ENCODE results near the gene POLK. TPM values are rescaled to one million over a fixed set of nuclear protein-coding genes. Genes with fewer than 3 reads are reported as not detected.

Gene POLK
- total RNA-seq, 1 donor, result 34.7 TPM

- TF ChIP-seq, protein P1, sequence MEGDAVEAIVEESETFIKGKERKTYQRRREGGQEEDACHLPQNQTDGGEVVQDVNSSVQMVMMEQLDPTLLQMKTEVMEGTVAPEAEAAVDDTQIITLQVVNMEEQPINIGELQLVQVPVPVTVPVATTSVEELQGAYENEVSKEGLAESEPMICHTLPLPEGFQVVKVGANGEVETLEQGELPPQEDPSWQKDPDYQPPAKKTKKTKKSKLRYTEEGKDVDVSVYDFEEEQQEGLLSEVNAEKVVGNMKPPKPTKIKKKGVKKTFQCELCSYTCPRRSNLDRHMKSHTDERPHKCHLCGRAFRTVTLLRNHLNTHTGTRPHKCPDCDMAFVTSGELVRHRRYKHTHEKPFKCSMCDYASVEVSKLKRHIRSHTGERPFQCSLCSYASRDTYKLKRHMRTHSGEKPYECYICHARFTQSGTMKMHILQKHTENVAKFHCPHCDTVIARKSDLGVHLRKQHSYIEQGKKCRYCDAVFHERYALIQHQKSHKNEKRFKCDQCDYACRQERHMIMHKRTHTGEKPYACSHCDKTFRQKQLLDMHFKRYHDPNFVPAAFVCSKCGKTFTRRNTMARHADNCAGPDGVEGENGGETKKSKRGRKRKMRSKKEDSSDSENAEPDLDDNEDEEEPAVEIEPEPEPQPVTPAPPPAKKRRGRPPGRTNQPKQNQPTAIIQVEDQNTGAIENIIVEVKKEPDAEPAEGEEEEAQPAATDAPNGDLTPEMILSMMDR (IDR thresholded peaks at IDR 0.05; ENCODE audit: extremely low read depth, low read depth, low read length), result no peak
- no peak overlapping the region for H2AFZ ChIP-seq (ENCODE audit: low read length)
- no peaks in the 10 kb centered on the region for H3K36me3 ChIP-seq (ENCODE audit: insufficient read depth, low read length)
- no peak overlapping the region for H3K27ac ChIP-seq (ENCODE audit: low read depth, low read length)
- H3K4me1 ChIP-seq (ENCODE audit: insufficient read depth, low read length), result peaks cover 6% of the 10 kb centered on the region
- peaks cover 82% of the 10 kb centered on the region for H3K79me2 ChIP-seq (ENCODE audit: insufficient read depth, low read length)
- H3K4me2 ChIP-seq (ENCODE audit: insufficient read depth, low read length), result no peak overlapping the region
- no peak for DNase-seq (ENCODE audit: insufficient read length, low spot score, missing footprints)
- no peak overlapping the region for H3K4me3 ChIP-seq (ENCODE audit: insufficient read depth, low read length)
- peaks cover 7% of the 10 kb centered on the region for H4K20me1 ChIP-seq (ENCODE audit: insufficient read depth, low read length)
- H3K27me3 ChIP-seq (ENCODE audit: insufficient read depth, low read length), result no peaks in the 10 kb centered on the region
- no peaks in the 10 kb centered on the region for H3K9me3 ChIP-seq (ENCODE audit: low read depth, low read length)
Measured at GRCh38 chr5:75536147-75536546, 24.5 kb downstream of the POLK start.

- H3K79me2 ChIP-seq (ENCODE audit: insufficient read depth, low read length), result peaks cover 82% of the 10 kb centered on the region
- no peaks in the 10 kb centered on the region for H3K9me3 ChIP-seq (ENCODE audit: low read depth, low read length)
- H3K27ac ChIP-seq (ENCODE audit: low read depth, low read length), result no peak overlapping the region
- H3K36me3 ChIP-seq (ENCODE audit: insufficient read depth, low read length), result no peaks in the 10 kb centered on the region
- H4K20me1 ChIP-seq (ENCODE audit: insufficient read depth, low read length), result peaks cover 7% of the 10 kb centered on the region
- peaks cover 6% of the 10 kb centered on the region for H3K4me1 ChIP-seq (ENCODE audit: insufficient read depth, low read length)
- H3K4me2 ChIP-seq (ENCODE audit: insufficient read depth, low read length), result no peak overlapping the region
- no peak overlapping the region for H3K4me3 ChIP-seq (ENCODE audit: insufficient read depth, low read length)
- TF ChIP-seq, protein P1 (IDR thresholded peaks at IDR 0.05; ENCODE audit: extremely low read depth, low read depth, low read length), result no peak
- no peak overlapping the region for H2AFZ ChIP-seq (ENCODE audit: low read length)
- DNase-seq (ENCODE audit: insufficient read length, low spot score, missing footprints), result no peak
- no peaks in the 10 kb centered on the region for H3K27me3 ChIP-seq (ENCODE audit: insufficient read depth, low read length)
Measured at GRCh38 chr5:75536694-75537360, 25.1 kb downstream of the POLK start.

GRCh38 chr5:75538211-75538610, 26.5 kb downstream of the POLK start:
- TF ChIP-seq, protein P1 (IDR thresholded peaks at IDR 0.05; ENCODE audit: extremely low read depth, low read depth, low read length), result no peak
- no peak overlapping the region for H3K27ac ChIP-seq (ENCODE audit: low read depth, low read length)
- no peak overlapping the region for H2AFZ ChIP-seq (ENCODE audit: low read length)

DNA sequence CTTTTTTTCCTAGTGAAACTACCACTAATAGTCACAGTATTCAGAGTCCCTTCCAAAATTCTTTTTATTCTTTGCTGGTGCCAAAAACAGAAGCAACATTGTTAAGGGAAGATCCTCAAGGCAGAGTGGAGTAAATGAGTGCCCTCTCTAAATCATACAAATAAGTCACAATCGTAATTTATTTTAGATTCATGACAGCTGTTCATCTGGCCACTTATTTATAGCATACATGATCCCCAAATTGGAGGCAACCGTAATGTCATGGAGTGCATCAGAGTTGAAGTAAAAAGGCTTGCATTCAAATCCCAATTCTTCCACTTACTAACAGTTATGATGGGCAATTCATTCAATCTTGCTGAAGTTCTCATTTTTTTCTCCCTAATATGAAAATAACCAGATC, 33.4 kb downstream of the POLK start:
- TF ChIP-seq, protein P1 (IDR thresholded peaks at IDR 0.05; ENCODE audit: extremely low read depth, low read depth, low read length), result no peak
- no peak overlapping the region for H2AFZ ChIP-seq (ENCODE audit: low read length)
- H3K9me3 ChIP-seq (ENCODE audit: low read depth, low read length), result no peaks in the 10 kb centered on the region
- H3K27ac ChIP-seq (ENCODE audit: low read depth, low read length), result no peak overlapping the region
- no peaks in the 10 kb centered on the region for H3K36me3 ChIP-seq (ENCODE audit: insufficient read depth, low read length)
- H3K79me2 ChIP-seq (ENCODE audit: insufficient read depth, low read length), result peaks cover 58% of the 10 kb centered on the region
- peak; percentile 25 for DNase-seq (ENCODE audit: insufficient read length, low spot score, missing footprints)
- no peak overlapping the region for H3K4me3 ChIP-seq (ENCODE audit: insufficient read depth, low read length)
- no peaks in the 10 kb centered on the region for H3K27me3 ChIP-seq (ENCODE audit: insufficient read depth, low read length)
- H3K4me1 ChIP-seq (ENCODE audit: insufficient read depth, low read length), result no peaks in the 10 kb centered on the region
- no peaks in the 10 kb centered on the region for H4K20me1 ChIP-seq (ENCODE audit: insufficient read depth, low read length)
- no peak overlapping the region for H3K4me2 ChIP-seq (ENCODE audit: insufficient read depth, low read length)

More at GRCh38 chr5:75538211-75538610, 26.5 kb downstream of the POLK start:
- Histone ChIP-seq H3K4me2 (ENCODE audit: insufficient read depth, low read length) (no peak overlapping the region), H3K36me3 (ENCODE audit: insufficient read depth, low read length) (no peaks in the 10 kb centered on the region), H3K9me3 (ENCODE audit: low read depth, low read length) (no peaks in the 10 kb centered on the region), H3K4me3 (ENCODE audit: insufficient read depth, low read length) (no peak overlapping the region), H3K79me2 (ENCODE audit: insufficient read depth, low read length) (peaks cover 77% of the 10 kb centered on the region), H3K4me1 (ENCODE audit: insufficient read depth, low read length) (peaks cover 6% of the 10 kb centered on the region), H3K27me3 (ENCODE audit: insufficient read depth, low read length) (no peaks in the 10 kb centered on the region), H4K20me1 (ENCODE audit: insufficient read depth, low read length) (peaks cover 7% of the 10 kb centered on the region)
- DNase-seq (ENCODE audit: insufficient read length, low spot score, missing footprints), result no peak

Data from osteoblast (primary cell).